ENCODE measurements around the gene SLC25A18. TPM values are rescaled to one million over a fixed set of nuclear protein-coding genes. Genes with fewer than 3 reads are reported as not detected.

The SLC25A18 gene
- total RNA-seq, 1 experiment from 2014 or later, result 3.9 TPM

GRCh38 chr22:17606496-17606895, 43.2 kb downstream of the SLC25A18 start:
- Histone ChIP-seq H3K36me3 (ENCODE audit: control insufficient read depth, insufficient read depth, low read length) (peaks cover 22% of the 10 kb centered on the region), H3K27me3 (ENCODE audit: control insufficient read depth, insufficient read depth, low read length) (no peaks in the 10 kb centered on the region), H3K27ac (ENCODE audit: low read length) (no peak overlapping the region), H3K9me3 (ENCODE audit: control insufficient read depth, insufficient read depth, low read depth, low read length) (no peaks in the 10 kb centered on the region), H3K4me3 (ENCODE audit: low read depth in 2 of 2, low read length in 2 of 2) (no peak overlapping the region), H3K4me1 (ENCODE audit: control insufficient read depth, insufficient read depth, low read length) (no peaks in the 10 kb centered on the region)
- ATAC-seq (no peak), DNase-seq (ENCODE audit: low read depth, low spot score) (no peak)
- intact Hi-C loops (cut with micrococcal nuclease; ENCODE audit: unreplicated experiment) (no loop called here), in situ Hi-C loops (cut with HindIII; ENCODE audit: low pct_unique_long_range_greater_than_20kb, low sequenced_read_pairs) (no loop called here)
- ChIA-PET POLR2A (no interaction called here), CTCF (interaction anchor here (0.6 kb wide), 1 partner anchor 50 kb away, joined by 3 read pairs; no protein-coding TSS in a partner anchor)
- TF ChIP-seq CTCF (IDR thresholded peaks at IDR 0.05) (no peak), REST (IDR thresholded peaks at IDR 0.05; ENCODE audit: insufficient read depth in 1 of 2, low read depth in 2 of 2, low read length in 1 of 2) (no peak), SIN3A (IDR thresholded peaks at IDR 0.05; ENCODE audit: borderline replicate concordance, insufficient read depth, low read depth, low read length) (no peak), POLR2AphosphoS5 (IDR thresholded peaks at IDR 0.05; ENCODE audit: low read depth, low read length) (no peak), TCF7L2 (IDR thresholded peaks at IDR 0.05; ENCODE audit: low read depth, low read length) (no peak)
- BruUV-seq (replicated peaks), result no TSS peak

DNA sequence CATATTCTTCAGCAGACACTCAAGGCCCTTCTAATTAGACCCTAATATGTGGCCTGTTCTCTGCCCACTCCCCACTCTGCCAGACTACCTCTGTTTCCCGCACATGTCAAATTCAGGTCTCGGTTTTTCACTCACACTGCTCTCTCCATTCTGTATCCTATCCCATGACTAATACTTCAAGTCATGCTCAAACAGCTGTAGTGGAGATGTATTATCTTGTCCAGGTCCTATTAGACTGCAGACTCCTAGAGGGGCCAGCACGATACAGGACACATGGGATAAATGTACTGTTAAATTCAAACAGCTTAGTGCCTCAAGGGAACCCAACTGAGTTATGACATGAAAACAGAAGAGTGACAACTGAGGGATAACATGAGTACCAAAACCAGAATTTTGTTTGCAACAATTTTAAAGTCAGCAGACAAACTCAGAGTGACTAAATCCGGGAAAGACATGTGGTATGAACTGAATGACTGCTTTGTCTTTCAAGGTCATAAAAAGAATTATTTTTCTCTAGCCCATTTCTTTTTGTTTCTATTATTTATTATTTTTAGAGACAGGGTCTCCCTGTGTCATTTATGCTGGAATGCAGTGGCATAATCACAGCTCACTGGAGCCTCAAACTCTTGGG, 44.7 kb downstream of the SLC25A18 start:
- H3K4me3 ChIP-seq (ENCODE audit: low read depth in 2 of 2, low read length in 2 of 2), result no peak overlapping the region
- no peaks in the 10 kb centered on the region for H3K9me3 ChIP-seq (ENCODE audit: control insufficient read depth, insufficient read depth, low read depth, low read length)
- DNase-seq (ENCODE audit: low read depth, low spot score) (no peak), ATAC-seq (no peak)
- TF ChIP-seq TCF7L2 (IDR thresholded peaks at IDR 0.05; ENCODE audit: low read depth, low read length), result no peak
- TF ChIP-seq REST (IDR thresholded peaks at IDR 0.05; ENCODE audit: insufficient read depth in 1 of 2, low read depth in 2 of 2, low read length in 1 of 2), result no peak
- no peak for TF ChIP-seq CTCF (IDR thresholded peaks at IDR 0.05)
- TF ChIP-seq POLR2AphosphoS5 (IDR thresholded peaks at IDR 0.05; ENCODE audit: low read depth, low read length), result no peak
- TF ChIP-seq SIN3A (IDR thresholded peaks at IDR 0.05; ENCODE audit: borderline replicate concordance, insufficient read depth, low read depth, low read length), result no peak
- in situ Hi-C loops (cut with HindIII; ENCODE audit: low pct_unique_long_range_greater_than_20kb, low sequenced_read_pairs), result no loop called here
- peaks cover 38% of the 10 kb centered on the region for H3K36me3 ChIP-seq (ENCODE audit: control insufficient read depth, insufficient read depth, low read length)
- H3K27ac ChIP-seq (ENCODE audit: low read length), result no peak overlapping the region
- H3K4me1 ChIP-seq (ENCODE audit: control insufficient read depth, insufficient read depth, low read length), result no peaks in the 10 kb centered on the region
- BruUV-seq (replicated peaks), result TSS peak; percentile 2
- ChIA-PET CTCF (no interaction called here), POLR2A (interaction anchor here (0.7 kb wide), 1 partner anchor 152 kb away, joined by 3 read pairs; no protein-coding TSS in a partner anchor)
- no peaks in the 10 kb centered on the region for H3K27me3 ChIP-seq (ENCODE audit: control insufficient read depth, insufficient read depth, low read length)
- intact Hi-C loops (cut with micrococcal nuclease; ENCODE audit: unreplicated experiment), result no loop called here

Data from Panc1 (cell line).